A549 (cell line): ENCODE data around the gene PLCB1.

Experiments used
- KDM1A ChIP-seq: fragments of 200-600 bp; sonication (generic); IDR thresholded peaks from 2 replicates; pipeline ENCODE4 v1.6.1; 2016; ENCODE audit warnings: low read depth, mild to moderate bottlenecking
- MAX ChIP-seq: IDR thresholded peaks from 2 replicates; pipeline ENCODE4 v1.6.1; 2012
- PHF8 ChIP-seq: fragments of 200-600 bp; sonication (generic); IDR thresholded peaks from 2 replicates; pipeline ENCODE4 v1.6.1; 2016; ENCODE audit warnings: low read depth, mild to moderate bottlenecking, antibody characterized with exemption, moderate library complexity, borderline replicate concordance
- POLR2A ChIP-seq: IDR thresholded peaks from 2 replicates; pipeline ENCODE4 v1.6.1; 2012; ENCODE audit warnings: mild to moderate bottlenecking, low read length

GRCh38 chr20:8435285-8436035 is 303.4 kb downstream of the PLCB1 start:
- TF ChIP-seq MAX (no peak), PHF8 (no peak), POLR2A (no peak), KDM1A (no peak)
